ENCODE data around the gene SBSN. TPM values are rescaled to one million over a fixed set of nuclear protein-coding genes. Genes with fewer than 3 reads are reported as not detected.

Gene SBSN
- total RNA-seq, 2 experiments from 2014 or later = not detected

GRCh38 chr19:35553385-35554000, 25.4 kb upstream of the SBSN start:
- ChIA-PET POLR2A (no interaction called here), CTCF (ENCODE audit: unreplicated experiment) (no interaction called here)
- intact Hi-C loops (cut with micrococcal nuclease; ENCODE audit: unreplicated experiment) = no loop called here
- Histone ChIP-seq H3K9me2 (ENCODE audit: insufficient read depth, low read length) (no peaks in the 10 kb centered on the region), H3K9me3 (ENCODE audit: low read length) (no peaks in the 10 kb centered on the region), H3K4me1 (ENCODE audit: insufficient read depth, low read length, poor library complexity, severe bottlenecking) (peaks cover 7% of the 10 kb centered on the region), H3K4me3 (ENCODE audit: low read depth, low read length, poor library complexity, severe bottlenecking) (no peak overlapping the region), H3K4me2 (ENCODE audit: low read length) (no peak overlapping the region), H3K79me2 (ENCODE audit: insufficient read depth, low read depth, low read length) (no peaks in the 10 kb centered on the region), H2AFZ (ENCODE audit: low read length) (no peak overlapping the region), H4K20me1 (ENCODE audit: insufficient read depth, low read length) (no peaks in the 10 kb centered on the region), H3K27ac (ENCODE audit: low read depth, low read length, poor library complexity, severe bottlenecking) (no peak overlapping the region), H3K36me3 (ENCODE audit: insufficient read depth, low read length) (no peaks in the 10 kb centered on the region)
- TF ChIP-seq EZH2phosphoT487 (IDR thresholded peaks at IDR 0.05; ENCODE audit: borderline replicate concordance, low read depth, low read length) (no peak), CTCF (conservative IDR thresholded peaks at IDR 0.05; ENCODE audit: low read length) (no peak)
- DNase-seq (ENCODE audit: low spot score) = no peak
- BruUV-seq (replicated peaks) = no TSS peak

DNA sequence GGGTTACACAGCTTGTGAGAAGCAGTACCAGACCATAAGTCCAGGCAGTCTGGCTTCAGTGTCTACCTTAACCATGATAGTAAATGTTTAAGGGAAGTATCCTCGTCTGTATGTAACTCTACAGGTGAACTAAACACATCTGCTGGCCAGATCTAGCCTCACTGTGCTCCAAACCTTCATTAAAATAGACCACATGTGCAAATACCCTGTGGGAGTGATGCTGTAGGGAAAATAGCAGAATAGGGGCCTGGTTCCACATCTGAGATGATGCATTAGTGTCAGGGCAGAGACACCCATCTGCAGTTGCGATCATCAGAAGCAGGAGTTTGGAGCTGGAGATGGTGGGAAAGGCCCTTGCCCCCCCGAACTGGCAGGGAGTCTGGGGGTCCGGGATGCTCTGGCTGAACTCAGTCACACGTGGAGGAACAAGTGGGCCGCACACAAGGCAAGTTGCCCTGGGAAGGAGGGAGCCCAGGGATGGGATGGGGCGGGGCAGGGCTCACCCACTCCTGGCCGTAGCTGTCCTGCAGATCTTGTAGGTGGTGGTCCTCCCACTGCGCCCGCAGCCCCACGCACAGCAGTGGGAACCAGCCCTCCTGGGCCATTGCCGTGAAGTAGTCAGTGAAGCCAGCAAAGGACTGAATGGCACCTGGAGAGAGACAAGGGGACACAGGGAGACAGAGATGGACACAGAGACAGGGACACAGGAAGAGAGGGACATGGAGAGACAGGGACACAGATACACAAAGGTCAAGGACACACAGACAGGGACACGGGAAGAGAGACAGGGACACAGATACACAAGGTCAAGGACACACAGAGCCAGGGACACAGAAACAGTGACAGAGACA, 24.6 kb upstream of the SBSN start:
- no peak for TF ChIP-seq EZH2phosphoT487 (IDR thresholded peaks at IDR 0.05; ENCODE audit: borderline replicate concordance, low read depth, low read length)
- no peak for TF ChIP-seq CTCF (conservative IDR thresholded peaks at IDR 0.05; ENCODE audit: low read length)
- DNase-seq (ENCODE audit: low spot score) = no peak
- no TSS peak for BruUV-seq (replicated peaks)
- Histone ChIP-seq H3K4me1 (ENCODE audit: insufficient read depth, low read length, poor library complexity, severe bottlenecking) (no peaks in the 10 kb centered on the region), H3K4me3 (ENCODE audit: low read depth, low read length, poor library complexity, severe bottlenecking) (no peak overlapping the region), H3K4me2 (ENCODE audit: low read length) (no peak overlapping the region), H3K79me2 (ENCODE audit: insufficient read depth, low read depth, low read length) (no peaks in the 10 kb centered on the region), H4K20me1 (ENCODE audit: insufficient read depth, low read length) (no peaks in the 10 kb centered on the region), H3K9me2 (ENCODE audit: insufficient read depth, low read length) (no peaks in the 10 kb centered on the region), H2AFZ (ENCODE audit: low read length) (no peak overlapping the region), H3K36me3 (ENCODE audit: insufficient read depth, low read length) (no peaks in the 10 kb centered on the region; the same call in 1 of the 2 replicates), H3K9me3 (ENCODE audit: low read length) (no peaks in the 10 kb centered on the region), H3K27ac (ENCODE audit: low read depth, low read length, poor library complexity, severe bottlenecking) (no peak overlapping the region)
- CTCF ChIA-PET (ENCODE audit: unreplicated experiment) = no interaction called here
- POLR2A ChIA-PET = no interaction called here
- intact Hi-C loops (cut with micrococcal nuclease; ENCODE audit: unreplicated experiment) = no loop called here
